GM19099 (cell line): ENCODE results near the gene COL18A1.

Experiments used
- POLR2A ChIP-seq: IDR thresholded peaks from 3 replicates; pipeline ENCODE4 v1.6.1; 2011; ENCODE audit warnings: low read depth; ENCODE audit not compliant: insufficient read length; ENCODE audit errors: extremely low read depth

Gene COL18A1

DNA sequence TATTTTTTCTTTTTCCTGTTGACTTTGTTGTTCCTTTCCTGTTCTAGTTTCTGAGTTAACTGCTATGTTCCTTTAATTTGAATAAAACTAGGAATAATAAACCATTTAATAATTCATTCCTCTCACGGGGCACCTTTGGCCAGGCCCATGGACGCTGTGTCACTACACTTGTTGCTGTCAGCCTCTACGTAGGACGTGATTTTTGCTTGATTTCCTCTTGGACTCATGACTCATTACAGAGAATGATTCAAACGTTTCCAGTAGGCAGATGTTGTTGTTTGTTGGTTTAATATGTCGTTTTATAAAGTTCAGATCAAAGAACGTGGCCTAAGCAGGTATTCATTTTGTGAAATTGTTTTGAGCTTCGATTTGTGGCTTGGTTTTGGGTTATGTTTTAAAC, 146.4 kb downstream of the COL18A1 start:
- TF ChIP-seq POLR2A, result no peak

GRCh38 chr21:45551783-45552695, 147.1 kb downstream of the COL18A1 start:
- TF ChIP-seq POLR2A, result no peak

DNA sequence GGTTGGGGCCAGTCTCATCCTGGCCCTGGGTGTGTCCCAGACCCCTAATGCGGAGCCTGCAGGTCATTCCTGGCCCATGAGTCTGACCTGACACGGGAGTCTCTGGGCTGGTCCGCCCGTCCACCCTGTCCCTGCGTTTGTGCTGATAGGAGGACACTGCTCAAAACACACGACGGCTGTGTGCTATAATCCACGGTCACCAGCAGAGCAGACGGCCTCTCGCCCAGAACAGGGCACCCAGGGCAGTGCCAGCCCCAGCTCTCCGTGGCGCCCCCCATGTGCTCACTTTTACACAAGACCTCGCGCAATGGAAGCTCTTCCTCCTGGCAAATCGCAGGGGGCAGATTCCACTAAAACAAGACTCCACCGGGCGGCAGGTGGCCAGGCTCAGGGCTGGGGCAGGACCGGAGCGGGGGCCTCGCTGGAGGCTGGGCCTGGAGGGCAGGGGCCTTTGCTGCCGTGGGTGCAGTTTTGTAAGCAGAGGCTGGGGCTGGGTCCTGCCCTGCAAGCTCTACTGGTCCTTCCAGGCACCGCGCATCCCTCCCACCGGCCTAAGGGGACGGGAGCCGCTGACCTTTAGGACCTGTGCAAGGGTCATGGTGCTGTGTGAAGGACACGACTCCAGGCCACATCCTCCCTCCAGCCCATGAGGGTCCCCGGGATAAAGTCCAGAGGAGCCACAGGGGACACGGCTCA, 147.9 kb downstream of the COL18A1 start:
- no peak for TF ChIP-seq POLR2A

DNA sequence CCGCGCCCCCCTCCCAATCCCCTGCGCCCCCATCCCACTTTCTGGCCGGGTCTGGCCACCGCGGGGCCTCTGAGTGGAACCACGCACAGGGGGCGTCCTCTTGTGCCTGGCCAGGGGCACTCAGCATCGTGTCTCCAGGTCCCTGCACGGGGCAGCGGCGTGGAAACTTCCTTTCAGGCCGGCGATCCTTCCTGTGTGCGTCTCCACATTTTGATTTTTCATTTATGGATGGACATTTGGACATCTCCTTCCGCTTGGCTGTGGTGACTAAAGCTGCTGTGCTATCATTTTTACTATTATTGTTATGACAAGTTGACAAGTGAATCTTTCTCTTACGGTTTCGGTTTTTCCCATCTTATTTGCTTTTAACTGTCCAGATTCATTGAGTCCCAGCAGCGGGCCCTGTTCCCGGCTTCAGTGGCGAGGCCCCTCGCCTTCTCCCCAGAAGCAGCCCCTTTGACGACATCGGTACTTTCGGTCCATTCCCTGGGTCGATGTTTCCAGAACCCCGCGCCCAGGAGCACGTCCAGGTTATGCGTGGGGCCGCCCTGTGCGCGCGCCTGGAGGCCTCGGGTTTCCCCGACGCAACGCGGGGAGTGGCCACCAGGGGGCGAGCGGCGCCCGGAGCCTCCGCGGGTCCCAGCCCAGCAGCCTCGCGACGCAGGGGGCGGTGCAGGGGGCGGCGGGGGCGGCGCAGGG, 149.7 kb downstream of the COL18A1 start:
- TF ChIP-seq POLR2A, result no peak

DNA sequence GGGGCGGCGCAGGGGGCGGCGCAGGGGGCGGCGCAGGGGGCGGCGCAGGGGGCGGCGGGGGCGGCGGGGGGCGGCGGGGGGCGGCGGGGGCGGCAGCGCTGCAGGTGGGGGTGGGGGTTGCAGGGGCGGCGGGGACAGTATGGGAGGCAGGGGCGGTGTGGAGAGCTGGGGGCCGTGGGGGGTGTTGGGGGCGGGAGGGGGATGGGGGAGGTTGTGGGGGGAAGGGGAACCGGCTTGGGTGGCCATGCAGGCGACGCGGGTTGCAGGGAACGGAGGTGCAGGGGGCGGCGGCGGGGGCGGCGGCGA, 150.2 kb downstream of the COL18A1 start:
- no peak for TF ChIP-seq POLR2A

DNA sequence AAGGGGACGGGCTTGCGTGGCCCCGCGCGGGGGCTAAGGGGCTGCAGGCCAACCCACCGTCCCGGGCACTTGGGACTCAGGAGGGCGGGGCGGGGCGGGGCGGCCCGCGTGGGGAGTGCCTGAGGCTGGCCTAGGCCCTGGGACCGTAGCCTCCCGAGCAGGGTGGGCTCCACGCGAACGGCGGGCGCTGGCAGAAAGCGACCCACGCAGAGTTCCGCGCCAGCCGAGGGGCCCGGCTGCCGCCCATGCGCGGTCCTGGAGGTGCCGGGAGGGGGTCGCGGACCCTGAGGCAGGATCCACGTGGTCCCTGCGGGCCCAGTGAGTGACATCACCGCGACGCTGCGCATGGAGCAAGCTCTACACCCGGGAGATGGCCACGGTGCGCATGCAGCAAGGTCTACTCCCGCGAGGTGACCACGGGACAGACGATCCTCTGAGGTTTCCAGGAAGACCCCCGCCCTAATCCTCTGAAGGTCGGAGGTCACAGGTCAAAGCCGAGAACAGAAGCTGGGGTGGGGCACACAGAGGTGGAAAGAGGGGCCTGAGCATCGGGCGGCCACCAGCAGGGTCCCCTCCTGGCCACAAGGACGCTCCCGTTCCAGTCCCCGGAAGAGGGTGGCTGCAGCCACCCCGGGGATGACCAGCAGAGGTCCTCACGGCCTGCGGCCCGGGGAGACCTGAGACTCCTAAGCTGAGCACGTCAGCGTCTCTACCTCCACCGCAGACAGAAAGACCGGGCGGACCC, 150.8 kb downstream of the COL18A1 start:
- no peak for TF ChIP-seq POLR2A

DNA sequence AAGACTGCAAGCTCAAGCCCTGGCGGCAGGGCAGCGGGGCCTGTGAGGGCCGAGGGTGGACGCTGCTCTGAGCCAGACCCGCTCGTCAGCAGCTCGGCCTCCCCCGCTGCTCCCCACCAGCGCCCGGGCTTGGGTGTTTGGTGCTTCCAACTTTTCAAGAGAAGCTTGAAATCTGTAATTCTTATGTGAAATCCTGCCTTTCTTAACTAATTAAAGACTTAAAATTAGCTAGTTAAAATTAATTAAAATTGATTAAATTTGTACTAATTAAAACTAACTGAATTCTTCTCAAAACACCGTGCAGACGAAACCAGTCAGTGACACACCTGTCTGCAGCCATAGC, 151.3 kb downstream of the COL18A1 start:
- TF ChIP-seq POLR2A, result no peak

GRCh38 chr21:45556645-45557615, 152.0 kb downstream of the COL18A1 start:
- no peak for TF ChIP-seq POLR2A

GRCh38 chr21:45557616-45558043, 152.7 kb downstream of the COL18A1 start:
- no peak for TF ChIP-seq POLR2A

- no peak for TF ChIP-seq POLR2A
Observed at GRCh38 chr21:45558044-45558721, 153.2 kb downstream of the COL18A1 start.

GRCh38 chr21:45559216-45560105, 154.5 kb downstream of the COL18A1 start:
- no peak for TF ChIP-seq POLR2A

DNA sequence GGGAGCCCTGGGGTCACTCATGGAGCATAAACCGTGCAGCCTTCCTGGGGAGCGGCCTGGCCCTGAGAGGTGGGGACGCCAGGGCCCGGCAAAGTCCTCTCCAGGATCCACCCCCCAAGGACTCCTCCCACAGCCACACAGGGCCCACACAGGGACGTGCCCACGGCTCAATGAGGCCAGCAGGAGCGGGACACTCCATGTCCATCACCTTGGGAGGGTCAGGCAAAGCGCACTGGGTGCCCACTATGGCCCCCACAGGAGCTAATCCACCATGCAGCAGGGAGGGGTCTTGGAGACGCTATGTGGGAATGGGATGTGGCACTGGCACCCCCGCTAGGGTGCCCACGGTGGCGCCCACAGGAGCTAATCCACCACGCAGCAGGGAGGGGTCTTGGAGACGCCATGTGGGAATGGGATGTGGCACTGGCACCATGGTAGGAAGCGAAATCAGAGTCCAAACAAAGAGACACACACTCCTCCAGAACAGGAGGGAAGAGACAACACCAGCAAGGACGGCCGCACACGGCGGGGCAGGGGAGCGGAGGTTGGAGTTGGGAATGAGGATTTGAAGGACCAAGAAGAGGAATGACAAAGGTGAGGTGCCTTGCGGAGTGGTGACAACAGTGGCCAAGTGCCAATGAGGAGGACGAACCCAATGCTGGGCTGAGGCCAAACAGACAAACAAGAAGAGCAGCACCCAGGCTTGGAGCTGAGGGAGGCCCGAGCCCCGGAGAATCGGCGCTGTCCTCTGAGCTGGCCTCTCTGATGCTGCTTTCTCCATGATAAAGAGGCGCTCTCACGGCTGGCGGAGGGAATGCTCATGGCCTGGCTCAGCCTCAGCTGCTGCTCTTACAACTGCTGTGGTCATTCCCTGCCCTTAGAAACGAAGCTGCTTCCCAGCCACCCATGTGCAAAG, 155.4 kb downstream of the COL18A1 start:
- TF ChIP-seq POLR2A, result no peak

DNA sequence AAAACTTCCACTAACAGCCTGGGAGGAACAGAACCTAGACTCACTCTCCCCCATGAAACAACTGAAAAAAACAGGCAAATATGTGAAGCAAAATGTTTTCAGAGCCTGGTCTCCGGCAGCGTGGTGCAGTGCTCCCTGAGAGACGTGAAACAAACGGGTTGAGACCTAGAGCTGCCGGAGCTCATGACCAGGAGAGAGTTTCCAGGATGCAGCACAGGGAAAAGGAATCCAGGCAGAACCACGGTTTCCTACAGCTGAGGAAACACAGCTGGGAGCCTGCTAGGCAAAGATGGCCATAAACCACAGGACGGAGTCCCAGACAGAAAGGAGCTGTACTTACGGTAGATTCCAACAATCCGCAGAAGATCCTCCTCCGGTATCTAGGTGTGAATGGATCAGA, 157.4 kb downstream of the COL18A1 start:
- no peak for TF ChIP-seq POLR2A
